ENCODE results near the gene VSIG1. TPM values are rescaled to one million over a fixed set of nuclear protein-coding genes. Genes with fewer than 3 reads are reported as not detected.

The VSIG1 gene
- polyA plus RNA-seq, 1 of the 3 experiments (the other 2 are of a cell fraction), result not detected

DNA sequence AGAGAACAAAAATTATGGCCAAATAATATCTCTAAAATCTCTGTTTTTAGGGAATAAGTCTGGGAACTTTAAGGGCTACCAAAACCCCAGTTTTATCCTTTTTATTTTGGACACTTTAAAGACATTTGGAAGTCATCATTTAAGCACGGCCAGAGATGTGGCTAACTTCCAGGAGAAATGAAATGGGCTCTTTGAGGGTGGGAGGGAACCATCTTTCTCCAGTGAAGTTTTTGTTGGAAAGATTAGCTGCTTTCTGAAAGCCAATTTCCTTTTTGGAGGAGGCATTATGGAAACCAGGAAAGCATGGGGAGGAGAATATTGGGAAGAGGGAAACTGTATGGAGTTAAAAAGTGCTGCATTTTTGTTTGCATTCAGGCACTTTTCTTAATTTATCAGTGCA, 4.8 kb downstream of the VSIG1 start:
- ChIA-PET POLR2A (no interaction called here), CTCF (no interaction called here)
- Histone ChIP-seq H3K4me1 (ENCODE audit: control insufficient read depth in 1 of 2, insufficient read depth in 2 of 2, low read depth in 1 of 2, low read length in 1 of 2) (no peaks in the 10 kb centered on the region), H3F3A (replicated peaks; ENCODE audit: insufficient read depth) (no peaks in the 10 kb centered on the region), H3K9me2 (no peaks in the 10 kb centered on the region), H3K4me2 (no peak overlapping the region), H3K4me3 (ENCODE audit: low read depth in 2 of 2, low read length in 1 of 2) (no peak overlapping the region), H3K27ac (ENCODE audit: low read depth in 2 of 2, low read length in 1 of 2) (no peak overlapping the region), H3K79me2 (ENCODE audit: insufficient read depth) (no peaks in the 10 kb centered on the region), H2AFZ (ENCODE audit: low read depth) (no peak overlapping the region), H4K20me1 (ENCODE audit: insufficient read depth) (no peaks in the 10 kb centered on the region), H3K27me3 (ENCODE audit: insufficient read depth) (no peaks in the 10 kb centered on the region; the same call in 1 of the 2 replicates), H3K36me3 (replicated peaks in 1 of 2; ENCODE audit: control insufficient read depth in 1 of 2, insufficient read depth in 2 of 2, low read length in 1 of 2) (no peaks in the 10 kb centered on the region), H3K9me3 (0 out of 2 replicates have a peak, but pooled peaks cover 3% of the 10 kb centered on the region), H3K9ac (no peak overlapping the region)
- WGBS (ENCODE audit: low lambda C conversion rate), result 17% methylated on average over 1 of the region's 1 CpG
- TF ChIP-seq ELF1 (IDR thresholded peaks at IDR 0.05), result no peak
- TF ChIP-seq TEAD4 (IDR thresholded peaks at IDR 0.05; ENCODE audit: borderline replicate concordance, insufficient read depth), result no peak
- DNase-seq, result no peak

DNA sequence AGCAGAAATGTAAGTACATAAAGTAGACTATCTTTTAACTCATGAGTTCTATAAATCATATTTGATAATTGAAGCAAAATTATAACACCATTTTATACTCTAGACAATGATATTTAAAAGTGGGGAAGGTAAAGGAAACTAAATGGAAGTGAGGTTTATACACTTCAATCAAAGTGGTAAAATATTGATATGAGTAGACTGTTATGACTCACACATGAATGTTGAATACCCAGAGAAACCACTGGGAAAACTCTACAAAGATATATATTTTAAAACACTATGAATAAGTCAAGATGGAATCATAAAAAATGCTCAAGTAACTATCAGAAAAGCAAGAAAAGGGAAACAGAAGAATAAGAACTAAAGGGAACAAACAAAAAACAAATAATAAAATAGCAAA, 8.4 kb downstream of the VSIG1 start:
- Histone ChIP-seq H2AFZ (ENCODE audit: low read depth) (no peak overlapping the region), H3K4me2 (no peak overlapping the region), H3K9me2 (no peaks in the 10 kb centered on the region), H3K9me3 (0 out of 2 replicates have a peak, but pooled peaks cover 3% of the 10 kb centered on the region), H3K79me2 (ENCODE audit: insufficient read depth) (no peaks in the 10 kb centered on the region), H3K4me3 (ENCODE audit: low read depth in 2 of 2, low read length in 1 of 2) (no peak overlapping the region), H3F3A (replicated peaks; ENCODE audit: insufficient read depth) (no peaks in the 10 kb centered on the region), H3K27me3 (ENCODE audit: insufficient read depth) (no peaks in the 10 kb centered on the region; the same call in 1 of the 2 replicates), H3K36me3 (replicated peaks in 1 of 2; ENCODE audit: control insufficient read depth in 1 of 2, insufficient read depth in 2 of 2, low read length in 1 of 2) (no peaks in the 10 kb centered on the region), H4K20me1 (ENCODE audit: insufficient read depth) (no peaks in the 10 kb centered on the region), H3K9ac (no peak overlapping the region), H3K27ac (ENCODE audit: low read depth in 2 of 2, low read length in 1 of 2) (no peak overlapping the region), H3K4me1 (ENCODE audit: control insufficient read depth in 1 of 2, insufficient read depth in 2 of 2, low read depth in 1 of 2, low read length in 1 of 2) (no peaks in the 10 kb centered on the region)
- POLR2A ChIA-PET, result no interaction called here
- no peak for DNase-seq
- TF ChIP-seq RFX5 (IDR thresholded peaks at IDR 0.05; ENCODE audit: low read length) (no peak), FOSL2 (IDR thresholded peaks at IDR 0.05; ENCODE audit: borderline replicate concordance, low read depth) (no peak), RAD21 (IDR thresholded peaks at IDR 0.05; ENCODE audit: low read length) (no peak), SMC3 (IDR thresholded peaks at IDR 0.05; ENCODE audit: low read depth, low read length) (no peak), NFIC (IDR thresholded peaks at IDR 0.05; ENCODE audit: borderline replicate concordance) (no peak), TEAD4 (IDR thresholded peaks at IDR 0.05; ENCODE audit: borderline replicate concordance, insufficient read depth) (no peak)
- TF ChIP-seq, protein P1, sequence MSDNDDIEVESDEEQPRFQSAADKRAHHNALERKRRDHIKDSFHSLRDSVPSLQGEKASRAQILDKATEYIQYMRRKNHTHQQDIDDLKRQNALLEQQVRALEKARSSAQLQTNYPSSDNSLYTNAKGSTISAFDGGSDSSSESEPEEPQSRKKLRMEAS (IDR thresholded peaks at IDR 0.05; ENCODE audit: low read depth), result no peak
- CTCF ChIA-PET, result no interaction called here

DNA sequence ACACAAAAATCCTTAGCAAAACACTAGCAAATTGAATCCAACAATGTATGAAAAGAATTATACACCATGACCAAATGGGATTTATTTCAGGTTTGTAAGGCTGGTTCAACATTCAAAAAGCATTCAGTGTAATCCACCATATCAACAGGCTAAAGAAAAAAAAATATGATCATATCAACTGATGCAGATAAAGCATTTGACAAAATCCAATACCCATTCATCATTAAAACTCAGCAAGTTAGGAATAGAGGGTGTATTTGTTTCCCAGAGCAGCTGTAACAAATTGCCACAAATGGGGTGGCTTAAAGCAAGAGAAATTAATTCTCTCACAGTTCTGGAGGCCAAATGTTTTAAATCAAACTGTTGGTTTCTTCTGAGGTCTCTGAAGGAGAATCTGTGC, 10.7 kb downstream of the VSIG1 start:
- Histone ChIP-seq H4K20me1 (ENCODE audit: insufficient read depth) (no peaks in the 10 kb centered on the region), H3K9me2 (no peaks in the 10 kb centered on the region), H3K4me3 (ENCODE audit: low read depth in 2 of 2, low read length in 1 of 2) (no peak overlapping the region), H3K9me3 (0 out of 2 replicates have a peak, but pooled peaks cover 3% of the 10 kb centered on the region), H3K27ac (ENCODE audit: low read depth in 2 of 2, low read length in 1 of 2) (no peak overlapping the region), H3K27me3 (ENCODE audit: insufficient read depth) (no peaks in the 10 kb centered on the region; the same call in 1 of the 2 replicates), H3K36me3 (replicated peaks in 1 of 2; ENCODE audit: control insufficient read depth in 1 of 2, insufficient read depth in 2 of 2, low read length in 1 of 2) (no peaks in the 10 kb centered on the region), H3K4me2 (no peak overlapping the region), H3K9ac (no peak overlapping the region), H3F3A (replicated peaks; ENCODE audit: insufficient read depth) (no peaks in the 10 kb centered on the region), H3K79me2 (ENCODE audit: insufficient read depth) (no peaks in the 10 kb centered on the region), H3K4me1 (ENCODE audit: control insufficient read depth in 1 of 2, insufficient read depth in 2 of 2, low read depth in 1 of 2, low read length in 1 of 2) (no peaks in the 10 kb centered on the region), H2AFZ (ENCODE audit: low read depth) (no peak overlapping the region)
- no peak for DNase-seq
- POLR2A ChIA-PET, result no interaction called here
- CTCF ChIA-PET, result no interaction called here
- TF ChIP-seq TEAD4 (IDR thresholded peaks at IDR 0.05; ENCODE audit: borderline replicate concordance, insufficient read depth) (no peak), TCF12 (IDR thresholded peaks at IDR 0.05) (no peak)

Measured in SK-N-SH (cell line).